Neutrophil (primary cell): ENCODE results near the gene TSPAN12.

ENCODE experiments used
- H3K27ac ChIP-seq: fragments of 200-600 bp; sonication (generic); 2 replicates; pipeline ENCODE4 v1.5.1; 2016; ENCODE audit warnings: mild to moderate bottlenecking, moderate library complexity
- H3K27me3 ChIP-seq: fragments of 200-600 bp; sonication (generic); 2 replicates; pipeline ENCODE4 v1.6.0; 2016; ENCODE audit warnings: mild to moderate bottlenecking
- H3K36me3 ChIP-seq: fragments of 200-600 bp; sonication (generic); 2 replicates; pipeline ENCODE4 v1.5.1; 2017
- H3K4me1 ChIP-seq, 2 experiments: fragments of 200-600 bp in 1 of 2; sonication (generic) in 1 of 2; 1 replicate in 1 of 2; 2 replicates in 1 of 2; pipeline versions ENCODE4 v1.5.1 to v1.6.1; 2013 to 2016; ENCODE audit warnings: low read depth in 1 of 2, low read length in 1 of 2, mild to moderate bottlenecking in 1 of 2, moderate library complexity in 1 of 2; ENCODE audit not compliant: control insufficient read depth in 1 of 2, insufficient read depth in 1 of 2
- H3K4me3 ChIP-seq, 2 experiments: fragments of 200-600 bp in 1 of 2; sonication (generic) in 1 of 2; 1 replicate in 1 of 2; 2 replicates in 1 of 2; pipeline ENCODE4 v1.5.1; 2013 to 2016; ENCODE audit warnings: low read depth in 1 of 2, low read length in 1 of 2, mild to moderate bottlenecking in 1 of 2, moderate library complexity in 1 of 2
- H3K9me3 ChIP-seq: fragments of 200-600 bp; sonication (generic); 2 replicates; pipeline ENCODE4 v1.5.1; 2016
- CTCF ChIP-seq: fragments of 200-600 bp; sonication (generic); IDR thresholded peaks from 2 replicates; pipeline ENCODE4 v1.5.1; 2016; ENCODE audit warnings: antibody characterized with exemption

TSPAN12 gene

DNA sequence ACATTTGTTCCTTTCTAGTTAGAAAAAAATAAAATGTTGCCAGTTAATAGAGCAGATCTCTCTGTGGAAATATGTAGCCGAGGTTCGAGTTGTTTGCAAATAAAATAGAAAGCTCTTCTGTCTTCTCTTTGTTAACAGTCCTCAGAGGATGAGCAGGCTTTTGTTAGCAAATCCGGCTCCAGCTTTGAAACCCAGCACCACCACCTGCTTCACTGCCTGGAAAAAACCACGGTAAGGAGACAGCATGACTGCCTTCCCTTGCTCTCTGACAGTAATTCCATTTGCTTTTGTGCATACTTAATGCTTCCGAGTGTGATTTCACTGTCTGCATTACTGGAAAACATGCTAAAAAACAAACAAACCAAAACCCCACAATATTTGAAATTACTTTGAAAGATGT, 115.6 kb downstream of the TSPAN12 start:
- Histone ChIP-seq H3K36me3 (no peaks in the 10 kb centered on the region), H3K27me3 (peaks cover 4% of the 10 kb centered on the region), H3K27ac (no peak overlapping the region), H3K4me1 (no peaks in the 10 kb centered on the region), H3K9me3 (no peaks in the 10 kb centered on the region), H3K4me3 (no peak overlapping the region)
- no peak for TF ChIP-seq CTCF

GRCh38 chr7:120741371-120742042, 116.4 kb downstream of the TSPAN12 start:
- no peak for TF ChIP-seq CTCF
- Histone ChIP-seq H3K4me1 (no peaks in the 10 kb centered on the region), H3K27me3 (peaks cover 4% of the 10 kb centered on the region), H3K9me3 (no peaks in the 10 kb centered on the region), H3K4me3 (no peak overlapping the region), H3K27ac (no peak overlapping the region), H3K36me3 (no peaks in the 10 kb centered on the region)

DNA sequence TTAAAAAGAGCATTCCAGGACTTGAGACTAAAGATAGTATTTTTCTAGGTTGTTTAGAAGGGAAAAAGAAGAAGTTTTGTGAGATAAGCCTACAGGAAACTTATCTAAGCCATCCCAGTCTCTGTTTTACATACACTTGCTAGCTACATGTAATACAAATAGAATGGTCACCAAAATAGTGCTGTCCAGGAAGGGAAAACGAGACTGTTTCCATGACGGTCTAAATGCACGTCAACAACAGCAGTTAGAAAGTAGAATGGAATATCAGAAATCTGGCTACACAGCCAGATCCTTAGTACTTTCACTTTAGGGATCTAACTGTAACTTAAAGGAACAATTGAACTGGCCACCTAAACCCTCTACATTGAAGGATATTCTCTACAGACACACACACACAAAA, 117.6 kb downstream of the TSPAN12 start:
- Histone ChIP-seq H3K36me3 (no peaks in the 10 kb centered on the region), H3K4me1 (no peaks in the 10 kb centered on the region), H3K27me3 (peaks cover 4% of the 10 kb centered on the region), H3K9me3 (no peaks in the 10 kb centered on the region), H3K4me3 (no peak overlapping the region), H3K27ac (no peak overlapping the region)
- no peak for TF ChIP-seq CTCF

DNA sequence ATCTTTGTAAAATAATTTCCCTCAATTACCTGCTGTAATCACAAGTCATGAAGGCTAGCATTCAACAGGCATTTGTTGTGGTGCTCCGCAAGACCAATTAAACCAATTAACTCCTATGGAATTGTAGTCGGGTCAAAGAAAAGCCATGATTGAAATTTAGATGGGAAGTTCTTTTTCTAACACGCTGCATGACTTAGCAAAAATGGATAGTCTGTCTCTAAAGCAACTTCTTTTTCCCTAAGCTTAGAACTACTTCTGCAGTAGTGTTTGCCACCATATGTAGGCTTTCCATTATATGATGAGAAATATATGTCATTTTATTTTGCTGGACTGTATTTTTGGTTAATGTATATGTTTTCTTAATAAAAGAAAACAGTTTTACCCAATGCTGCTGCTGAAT, 119.1 kb downstream of the TSPAN12 start:
- H3K4me3 ChIP-seq, result no peak overlapping the region
- TF ChIP-seq CTCF, result no peak

More for the DNA sequence above, 119.1 kb downstream of the TSPAN12 start:
- Histone ChIP-seq H3K27me3 (peaks cover 4% of the 10 kb centered on the region), H3K36me3 (no peaks in the 10 kb centered on the region), H3K4me1 (no peaks in the 10 kb centered on the region), H3K9me3 (no peaks in the 10 kb centered on the region), H3K27ac (no peak overlapping the region)
